Sigmoid colon (tissue), 7 donors: ENCODE data around the gene RCSD1. TPM values are rescaled to one million over a fixed set of nuclear protein-coding genes. Genes with fewer than 3 reads are reported as not detected.

ENCODE experiments used
- DNase-seq: peaks from one replicate; pipeline ENCODE4 v3.0.0-alpha.2; 2019
- H3K27ac ChIP-seq, 4 donors: fragments of 200-600 bp; sonication (generic); one replicate each; pipeline ENCODE4 v1.5.1; 2016 to 2019; ENCODE audit warnings: mild to moderate bottlenecking in 1 of 4
- H3K27me3 ChIP-seq, 3 donors: fragments of 200-600 bp; sonication (generic); one replicate each; pipeline ENCODE4 v1.5.1; 2019; ENCODE audit warnings: mild to moderate bottlenecking in 1 of 3
- H3K36me3 ChIP-seq, 4 donors: fragments of 200-600 bp; sonication (generic); one replicate each; pipeline ENCODE4 v1.5.1; 2016 to 2019
- H3K4me1 ChIP-seq, 4 donors: fragments of 200-600 bp; sonication (generic); one replicate each; pipeline ENCODE4 v1.5.1; 2017 to 2019
- H3K4me3 ChIP-seq, 4 donors: fragments of 200-600 bp; sonication (generic); one replicate each; pipeline ENCODE4 v1.5.1; 2017 to 2019; ENCODE audit warnings: mild to moderate bottlenecking in 2 of 4, moderate library complexity in 1 of 4
- H3K9me3 ChIP-seq, 4 donors: fragments of 200-600 bp in 3 of 4; sonication (generic) in 3 of 4; one replicate each; pipeline versions ENCODE4 v1.5.1 to v1.6.1; 2013 to 2019
- CTCF ChIP-seq, 4 experiments: fragments of 450-650 bp in 3 of 4; fragments of 200-600 bp in 1 of 4; IDR thresholded peaks; one replicate each; pipeline ENCODE4 v1.5.1; 2016 to 2019; ENCODE audit warnings: antibody characterized with exemption in 4 of 4, mild to moderate bottlenecking in 3 of 4, moderate library complexity in 2 of 4
- EP300 ChIP-seq, 4 donors: sonication (generic); formaldehyde crosslinking; IDR thresholded peaks; one replicate each; pipeline ENCODE4 v1.6.1; 2017; ENCODE audit warnings: antibody characterized with exemption in 4 of 4
- POLR2A ChIP-seq, 2 donors: fragments of 450-650 bp; IDR thresholded peaks; one replicate each; pipeline ENCODE4 v1.6.1; 2016; ENCODE audit warnings: antibody characterized with exemption in 2 of 2, mild to moderate bottlenecking in 2 of 2, moderate library complexity in 2 of 2
- POLR2AphosphoS5 ChIP-seq, 4 donors: sonication (generic); formaldehyde crosslinking; IDR thresholded peaks; one replicate each; pipeline ENCODE4 v1.6.1; 2017; ENCODE audit warnings: antibody characterized with exemption in 4 of 4
- WGBS, 2 donors: extraction: QIAGEN DNeasy Blood & Tissue Kit; methylation state at CpG; one replicate each; pipeline ENCODE4 v1.1.7; 2013; 5-methylcytosine and 5-hydroxymethylcytosine counted together
- intact Hi-C: fragments of 100-400 bp; cut with DNase I; formaldehyde crosslinking; loops from one replicate; pipeline ENCODE4 v1.15.1; 2023
- polyA plus RNA-seq, 3 donors: library from polyadenylated mRNA; stranded (reverse); fragments of 200-250 nt; gene quantifications; one replicate each; pipeline ENCODE4 v1.2.3, GENCODE V29; 2013
- total RNA-seq, 4 donors: library from RNA; depleted of rRNA; stranded (reverse); fragments of >200 nt; gene quantifications; one replicate each; pipeline ENCODE4 v1.1.0, GENCODE V29; 2016
- donor health status: healthy with polysubstance abuse.
- donor health status: Bipolar disorder and iron deficiency.
- donor health status: healthy.

The RCSD1 gene
- total and polyA plus RNA-seq, 7 donors, result 7.8 to 52.9 (median 9.7) TPM

DNA sequence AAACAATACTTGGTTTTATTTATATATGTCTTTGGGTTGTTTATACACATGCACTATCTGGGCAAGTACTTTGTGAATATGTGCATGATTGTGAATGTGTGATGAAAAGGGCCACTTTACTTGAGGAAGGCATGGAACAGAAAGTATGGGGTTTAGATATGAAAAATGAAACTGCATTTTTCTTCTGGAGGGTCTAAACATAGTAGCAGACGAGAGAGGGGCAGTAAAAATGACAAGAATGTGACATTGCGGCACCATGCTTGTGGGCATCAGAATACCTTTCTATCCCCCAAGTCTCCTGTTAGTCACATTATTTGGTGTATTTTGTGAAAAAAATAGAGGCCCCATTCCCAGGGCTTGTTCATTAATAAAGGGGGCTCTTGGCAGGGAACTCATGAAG is 76.3 kb downstream of the RCSD1 start:
- 81 to 87% methylated on average over 2 of the region's 2 CpGs for WGBS, 2 donors
- H3K27ac ChIP-seq, result no peak overlapping the region
- H3K36me3 ChIP-seq, result no peaks in the 10 kb centered on the region
- H3K9me3 ChIP-seq, result no peaks in the 10 kb centered on the region
- H3K4me1 ChIP-seq, result no peaks in the 10 kb centered on the region
- no peak for DNase-seq
- intact Hi-C loops, result no loop called here
- no peaks in the 10 kb centered on the region for H3K27me3 ChIP-seq
- TF ChIP-seq POLR2A (IDR thresholded peaks at IDR 0.05) (no peak), EP300 (IDR thresholded peaks at IDR 0.05) (no peak), CTCF (IDR thresholded peaks at IDR 0.05) (no peak), POLR2AphosphoS5 (IDR thresholded peaks at IDR 0.05) (no peak)
- no peak overlapping the region for H3K4me3 ChIP-seq

DNA sequence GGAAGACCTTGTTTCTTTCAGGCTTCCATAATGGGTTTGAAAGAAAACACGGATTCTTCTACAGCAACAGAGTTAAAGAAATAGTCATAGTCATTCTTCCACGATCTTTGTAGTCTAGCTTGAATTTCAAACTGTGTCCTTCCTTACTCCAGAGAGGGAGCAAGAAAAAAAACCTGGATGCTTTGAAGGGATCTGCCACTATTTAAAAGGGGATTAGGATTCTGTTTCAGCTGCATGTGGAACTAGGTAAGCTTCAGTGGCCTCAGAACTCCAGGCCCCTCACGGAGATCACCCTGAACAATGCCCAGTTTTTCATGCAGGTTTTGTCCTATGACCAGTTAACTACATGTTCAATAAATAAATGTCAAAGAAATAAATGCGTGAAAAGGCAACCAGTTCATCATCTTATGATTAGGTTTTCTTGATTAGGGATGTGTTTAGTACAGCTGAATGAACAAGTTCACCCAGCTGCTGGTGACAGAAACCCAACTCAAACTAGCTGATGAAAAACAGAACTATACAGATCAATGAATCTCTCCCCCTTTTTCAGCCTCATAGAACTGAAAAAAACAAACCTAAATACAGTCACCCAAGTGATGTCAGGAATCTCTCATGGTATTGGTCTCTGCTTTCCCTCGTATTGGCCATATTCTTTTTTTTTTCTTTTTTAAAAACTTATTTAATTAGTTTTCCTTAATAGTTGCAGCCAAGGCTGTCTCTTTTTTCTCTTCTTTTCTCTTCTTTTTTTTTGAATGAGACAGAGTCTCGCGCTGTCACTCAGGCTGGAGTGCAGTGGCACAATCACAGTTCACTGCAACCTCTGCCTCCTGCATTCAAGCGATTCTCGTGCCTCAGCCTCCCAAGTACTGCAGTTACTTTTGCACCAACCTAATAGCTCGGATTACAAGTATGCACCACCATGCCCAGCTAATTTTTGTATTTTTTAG is 77.2 kb downstream of the RCSD1 start:
- no peaks in the 10 kb centered on the region for H3K4me1 ChIP-seq
- no peak for TF ChIP-seq POLR2AphosphoS5 (IDR thresholded peaks at IDR 0.05)
- TF ChIP-seq POLR2A (IDR thresholded peaks at IDR 0.05), result no peak
- H3K9me3 ChIP-seq, result no peaks in the 10 kb centered on the region
- H3K27ac ChIP-seq, result no peak overlapping the region
- no peaks in the 10 kb centered on the region for H3K27me3 ChIP-seq
- H3K4me3 ChIP-seq, result no peak overlapping the region
- intact Hi-C loops, result no loop called here
- WGBS, 2 donors, result 86 to 89% methylated on average over 10 of the region's 10 CpGs
- no peak for DNase-seq
- no peaks in the 10 kb centered on the region for H3K36me3 ChIP-seq

GRCh38 chr1:167707942-167708341 is 77.9 kb downstream of the RCSD1 start:
- H3K4me3 ChIP-seq, result no peak overlapping the region
- TF ChIP-seq POLR2AphosphoS5 (IDR thresholded peaks at IDR 0.05) (no peak), CTCF (IDR thresholded peaks at IDR 0.05) (no peak), POLR2A (IDR thresholded peaks at IDR 0.05) (no peak), EP300 (IDR thresholded peaks at IDR 0.05) (no peak)
- no peaks in the 10 kb centered on the region for H3K27me3 ChIP-seq
- H3K4me1 ChIP-seq, result no peaks in the 10 kb centered on the region
- no peaks in the 10 kb centered on the region for H3K36me3 ChIP-seq
- 87 to 90% methylated on average over 4 of the region's 4 CpGs for WGBS, 2 donors
- intact Hi-C loops, result no loop called here
- DNase-seq, result no peak
- no peak overlapping the region for H3K27ac ChIP-seq
- H3K9me3 ChIP-seq, result no peaks in the 10 kb centered on the region

DNA sequence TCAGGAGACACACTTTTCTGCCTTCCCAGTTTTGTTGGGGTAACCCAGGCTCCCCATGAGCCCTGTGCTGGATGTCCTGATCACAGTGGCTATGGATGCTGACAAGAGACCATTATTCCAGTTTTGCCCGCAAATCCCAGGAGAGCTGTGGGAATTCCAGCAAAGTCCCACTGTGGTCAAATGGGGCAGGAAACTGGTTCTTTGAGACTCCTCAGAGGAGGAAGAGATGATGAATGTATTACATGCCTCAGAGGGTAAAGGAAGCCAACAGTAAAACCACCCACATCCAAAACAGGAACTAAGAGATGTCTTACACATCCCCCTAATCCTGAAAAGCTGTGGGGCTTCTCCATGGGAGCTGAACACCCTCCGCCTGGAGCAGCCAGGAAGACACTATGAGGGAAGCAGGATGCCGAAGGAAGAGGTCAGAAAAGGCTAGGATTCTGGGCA is 78.9 kb downstream of the RCSD1 start:
- intact Hi-C loops, result no loop called here
- WGBS, 2 donors, result 56 to 93% methylated on average over 3 of the region's 3 CpGs
- no peak overlapping the region for H3K4me3 ChIP-seq

More for the DNA sequence above, 78.9 kb downstream of the RCSD1 start:
- H3K27ac ChIP-seq, result no peak overlapping the region
- TF ChIP-seq CTCF (IDR thresholded peaks at IDR 0.05), result no peak
- no peak for TF ChIP-seq POLR2AphosphoS5 (IDR thresholded peaks at IDR 0.05)
- no peak for TF ChIP-seq EP300 (IDR thresholded peaks at IDR 0.05)
- TF ChIP-seq POLR2A (IDR thresholded peaks at IDR 0.05), result no peak
- H3K4me1 ChIP-seq, result peaks cover 0 to 10% (median 3%) of the 10 kb centered on the region in 4 donors
- H3K27me3 ChIP-seq, result no peaks in the 10 kb centered on the region
- no peak for DNase-seq
- H3K36me3 ChIP-seq, result no peaks in the 10 kb centered on the region
- H3K9me3 ChIP-seq, result no peaks in the 10 kb centered on the region
